HG02763 (cell line): ENCODE measurements around the gene PDE4C.

Source experiments
- ATAC-seq: cut with Tn5 transposase; IDR thresholded peaks from one replicate; pipeline ENCODE4 v1.9.1; 2021; ENCODE audit warnings: mild to moderate bottlenecking, moderate library complexity; ENCODE audit not compliant: unreplicated experiment

PDE4C gene

GRCh38 chr19:18225702-18226468 is at the start of gene PDE4C:
Gene PDE4C (minus strand): TSS chr19:18226438. CDS start chr19:18226415, 23 bp downstream.
- no peak for ATAC-seq

- ATAC-seq = no peak
Observed at GRCh38 chr19:18274781-18275356, 48.6 kb upstream of the PDE4C start.

GRCh38 chr19:18274219-18274780 is 48.1 kb upstream of the PDE4C start, which contains the start of gene IQCN:
Gene IQCN (minus strand): TSS chr19:18274452. CDS start chr19:18269478, 4,974 bp downstream.
- ATAC-seq = no peak

GRCh38 chr19:18273561-18274218 is 47.5 kb upstream of the PDE4C start:
- ATAC-seq = no peak

GRCh38 chr19:18271433-18271841 is 45.2 kb upstream of the PDE4C start:
- ATAC-seq = no peak

- ATAC-seq = no peak
Observed at GRCh38 chr19:18270326-18270725, 44.1 kb upstream of the PDE4C start.

GRCh38 chr19:18269070-18269723 is 43.0 kb upstream of the PDE4C start:
- ATAC-seq = no peak

- no peak for ATAC-seq
Observed at GRCh38 chr19:18266771-18267686, 40.8 kb upstream of the PDE4C start.

GRCh38 chr19:18265582-18265981 is 39.3 kb upstream of the PDE4C start:
- no peak for ATAC-seq

- ATAC-seq = no peak
Observed at GRCh38 chr19:18264971-18265540, 38.8 kb upstream of the PDE4C start.

- ATAC-seq = no peak
Observed at GRCh38 chr19:18264137-18264854, 38.1 kb upstream of the PDE4C start.

GRCh38 chr19:18263324-18264136 is 37.3 kb upstream of the PDE4C start:
- ATAC-seq = no peak

- no peak for ATAC-seq
Observed at GRCh38 chr19:18262917-18263316, 36.7 kb upstream of the PDE4C start.

GRCh38 chr19:18262144-18262543 is 35.9 kb upstream of the PDE4C start:
- no peak for ATAC-seq

- ATAC-seq = no peak
Observed at GRCh38 chr19:18261474-18261873, 35.2 kb upstream of the PDE4C start.

- no peak for ATAC-seq
Observed at GRCh38 chr19:18259893-18260292, 33.7 kb upstream of the PDE4C start.

- no peak for ATAC-seq
Observed at GRCh38 chr19:18257503-18258470, 31.5 kb upstream of the PDE4C start.
